Retinal pigment epithelial cell (primary cell): ENCODE measurements around the gene TDRD3.

Experiments used
- DNase-seq: peaks from one replicate; pipeline ENCODE4 v3.0.0-alpha.2; 2010; ENCODE audit warnings: low read depth
- H3K4me3 ChIP-seq: 2 replicates; pipeline ENCODE4 v1.5.1; 2011; ENCODE audit warnings: mild to moderate bottlenecking, low read length, control low read depth, moderate library complexity
- CTCF ChIP-seq: conservative IDR thresholded peaks from 2 replicates; pipeline ENCODE4 v1.5.1; 2011; ENCODE audit warnings: low read depth, low read length, control low read depth, inconsistent platforms

The TDRD3 gene

GRCh38 chr13:60411983-60412382, 15.0 kb downstream of the TDRD3 start:
- TF ChIP-seq CTCF, result no peak
- DNase-seq, result no peak
- no peak overlapping the region for H3K4me3 ChIP-seq

GRCh38 chr13:60412909-60413616, 16.0 kb downstream of the TDRD3 start:
- TF ChIP-seq CTCF, result no peak
- DNase-seq, result no peak

GRCh38 chr13:60414177-60414576, 17.2 kb downstream of the TDRD3 start:
- no peak overlapping the region for H3K4me3 ChIP-seq
- DNase-seq, result no peak
- TF ChIP-seq CTCF, result no peak

More at GRCh38 chr13:60412909-60413616, 16.0 kb downstream of the TDRD3 start:
- no peak overlapping the region for H3K4me3 ChIP-seq

GRCh38 chr13:60417734-60418133, 20.7 kb downstream of the TDRD3 start:
- TF ChIP-seq CTCF, result no peak
- no peak for DNase-seq
- no peak overlapping the region for H3K4me3 ChIP-seq

GRCh38 chr13:60418954-60419353, 21.9 kb downstream of the TDRD3 start:
- no peak for TF ChIP-seq CTCF
- DNase-seq, result no peak
- no peak overlapping the region for H3K4me3 ChIP-seq

GRCh38 chr13:60425332-60425731, 28.3 kb downstream of the TDRD3 start:
- no peak for DNase-seq
- TF ChIP-seq CTCF, result no peak
- H3K4me3 ChIP-seq, result no peak overlapping the region

- H3K4me3 ChIP-seq, result no peak overlapping the region
- TF ChIP-seq CTCF, result no peak
- no peak for DNase-seq
Measured at GRCh38 chr13:60426075-60426474, 29.1 kb downstream of the TDRD3 start.
